ENCODE data around the gene PPP4R3A.

- TF ChIP-seq POLR2A (IDR thresholded peaks at IDR 0.05): no peak
- TF ChIP-seq CTCF (IDR thresholded peaks at IDR 0.05): no peak
- no peak for TF ChIP-seq POLR2AphosphoS5 (IDR thresholded peaks at IDR 0.05)
These were observed 37.1 kb downstream of the PPP4R3A start for GRCh38 chr14:91473046-91473445.

Measured in breast epithelium (tissue), 3 donors.